ENCODE measurements around the gene TMEM69. TPM values are rescaled to one million over a fixed set of nuclear protein-coding genes. Genes with fewer than 3 reads are reported as not detected.

TMEM69 gene
- total and polyA plus RNA-seq, 10 of the 15 experiments (the other 5 are each of a cell fraction or from before 2014, with no cell fraction given) = 44.6 to 162 (median 88.8) TPM

DNA sequence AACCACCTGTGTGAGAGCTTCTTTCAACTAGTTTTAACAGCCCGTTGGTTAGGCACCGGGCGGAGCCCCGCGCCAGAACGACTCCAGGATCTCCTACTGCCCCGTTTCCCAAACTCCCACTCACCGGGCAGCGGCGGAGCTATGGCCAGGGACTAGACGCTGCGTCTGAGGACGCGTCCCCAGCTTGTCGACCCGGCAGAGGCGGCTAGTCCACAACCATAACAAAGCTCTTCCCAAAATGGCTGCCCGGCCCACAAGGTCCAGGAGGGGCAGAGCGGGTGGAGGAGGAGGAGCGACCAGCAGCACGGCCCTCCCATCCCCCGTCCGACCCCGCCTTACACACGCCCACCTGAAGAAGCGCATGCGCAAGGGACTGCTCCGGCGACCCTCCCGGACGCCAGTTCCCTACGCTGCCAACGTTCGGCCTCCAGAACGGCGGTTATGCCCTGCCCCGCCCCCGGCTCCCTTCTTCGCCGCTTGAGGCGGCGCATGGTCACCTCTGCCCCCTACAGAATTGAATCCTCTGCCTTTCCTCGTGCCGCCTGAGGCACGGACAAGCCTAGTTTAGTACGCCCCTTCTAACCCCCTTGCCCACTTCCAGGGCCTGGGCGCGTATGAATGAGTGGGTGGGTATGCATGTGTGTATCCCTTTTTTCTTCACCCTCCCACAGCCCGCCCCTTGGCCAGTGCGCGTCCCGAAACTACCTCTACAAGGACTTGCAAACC, 1.5 kb upstream of the TMEM69 start, which contains the start of gene GPBP1L1 (continued):
- TF ChIP-seq CEBPB (IDR thresholded peaks at IDR 0.05; ENCODE audit: borderline replicate concordance in 1 of 2, low read depth in 2 of 2, low read length in 2 of 2) = no peak
- no peak; the same call in 1 of the 2 replicates for TF ChIP-seq ZSCAN29 (IDR thresholded peaks at IDR 0.05)
- no peak for TF ChIP-seq MXI1 (IDR thresholded peaks at IDR 0.05; ENCODE audit: low read depth, low read length)
- TF ChIP-seq TAF1 (IDR thresholded peaks at IDR 0.05; ENCODE audit: borderline replicate concordance, low read depth, low read length) = peak; percentile 71; the same call in 1 of the 2 replicates

DNA sequence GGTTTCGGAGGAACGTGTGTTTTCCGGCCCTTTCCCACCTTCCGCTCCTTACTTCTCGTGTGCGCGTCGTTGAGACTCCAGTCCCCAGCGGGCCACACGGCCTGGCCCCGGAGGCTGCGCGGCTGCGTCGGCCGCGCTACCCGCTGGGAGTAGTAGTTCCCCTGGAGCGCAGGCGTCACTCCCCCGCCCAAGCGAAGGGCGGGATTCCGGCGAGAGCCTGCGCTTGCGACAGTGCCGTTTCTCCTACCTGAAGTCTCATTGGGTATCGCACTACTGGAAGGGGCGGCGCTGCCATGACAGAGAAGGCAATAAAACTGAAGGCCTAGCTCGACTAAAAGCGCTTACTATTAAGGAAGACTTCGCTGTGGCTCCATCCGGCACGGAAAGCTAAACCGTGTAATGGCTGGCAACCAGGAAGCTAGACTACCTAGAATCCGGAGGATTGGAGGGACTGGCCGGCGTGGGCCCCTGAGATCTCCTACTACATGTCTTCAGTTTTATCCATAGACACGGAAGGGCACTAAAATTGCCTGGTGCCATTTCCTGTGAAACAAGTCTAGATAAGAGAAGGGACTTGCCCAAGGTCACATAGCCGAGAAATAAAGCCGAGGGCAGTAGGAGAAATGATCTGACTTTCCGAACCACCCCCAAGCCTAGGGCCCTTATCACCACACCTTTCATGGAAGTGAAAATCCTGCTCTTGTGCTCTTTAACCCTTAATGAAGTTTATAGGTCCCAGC, 797 bp upstream of the TMEM69 start:
- RAD21 ChIA-PET (ENCODE audit: unreplicated experiment) = interaction anchor here (0.9 to 2.6 kb wide), 5 partner anchors 9 to 119 kb away, joined by 3 to 16 read pairs (median 4); partner anchors contain the start of gene NASP
- in situ Hi-C loops (cut with MboI) (no loop called here), intact Hi-C loops (cut with micrococcal nuclease; ENCODE audit: unreplicated experiment) (loop anchor here (1.0 to 10.0 kb wide), 9 partner anchors 63 to 658 kb away; partner anchors contain the start of genes CCDC163, IPP, MAST2 and MMACHC)
- Histone ChIP-seq H3K36me3 (ENCODE audit: control insufficient read depth in 2 of 2, insufficient read depth in 2 of 2, low read length in 1 of 2) (peaks cover 0 to 8% of the 10 kb centered on the region in 2 experiments; a peak in 1 of 4 replicates), H4K20me1 (ENCODE audit: control insufficient read depth, insufficient read depth) (no peaks in the 10 kb centered on the region), H3K27ac (ENCODE audit: control insufficient read depth, insufficient read depth) (peak overlapping the region; percentile 100), H3K9me3 (replicated peaks; ENCODE audit: control insufficient read depth, insufficient read depth, low read length) (no peaks in the 10 kb centered on the region), H2AFZ (ENCODE audit: control insufficient read depth, low read depth, low read length) (peak overlapping the region; percentile 73), H3K4me2 (ENCODE audit: control insufficient read depth, insufficient read depth) (peak overlapping the region; percentile 91), H3K9ac (ENCODE audit: control insufficient read depth, insufficient read depth, low read length) (peak overlapping the region; percentile 99), H3K27me3 (replicated peaks in 1 of 2; ENCODE audit: control insufficient read depth in 2 of 2, insufficient read depth in 2 of 2, low read length in 1 of 2) (no peaks in the 10 kb centered on the region), H3K4me3 (peak overlapping the region; percentile 98), H3K4me1 (ENCODE audit: control insufficient read depth, insufficient read depth, low read length) (peaks cover 3% of the 10 kb centered on the region; the same call in 1 of the 2 replicates), H3K79me2 (ENCODE audit: control insufficient read depth, insufficient read depth, low read length) (peaks cover 82% of the 10 kb centered on the region)
- peak; percentile 90 for ATAC-seq
- peak; percentile 94 for FAIRE-seq
- SMC1A ChIA-PET (ENCODE audit: uncharacterized antibody, unreplicated experiment) = interaction anchor here (1.6 to 1.8 kb wide), 2 partner anchors 63 to 156 kb away, joined by 5 to 8 read pairs; partner anchors contain the start of gene IPP
- CTCF ChIA-PET = interaction anchor here (1.2 to 1.6 kb wide), 2 partner anchors 12 to 156 kb away, joined by 3 to 5 read pairs; no protein-coding TSS in a partner anchor
- under 1% methylated on average over 44 of the region's 44 CpGs for WGBS (ENCODE audit: insufficient coverage, insufficient replicate concordance, low lambda C conversion rate, missing lambda C conversion rate)
- POLR2A ChIA-PET = interaction anchor here (0.6 to 2.4 kb wide), 6 partner anchors 9 to 123 kb away, joined by 3 to 18 read pairs (median 4); partner anchors contain the start of gene IPP
- TSS peak; percentile 84 for BruUV-seq (replicated peaks)
- DNase-seq (ENCODE audit: low read depth, low spot score) = peak; percentile 97
- TF ChIP-seq BHLHE40 (IDR thresholded peaks at IDR 0.05; ENCODE audit: borderline replicate concordance in 1 of 2, low read depth in 2 of 2, low read length in 1 of 2) = peak in 1 of 2 experiments; percentile 73; a peak in 1 of 4 replicates
- no peak for TF ChIP-seq SUZ12 (IDR thresholded peaks at IDR 0.05; ENCODE audit: unreplicated experiment)
- no peak for TF ChIP-seq CHD4 (IDR thresholded peaks at IDR 0.05)
- TF ChIP-seq RAD51 (IDR thresholded peaks at IDR 0.05) = no peak
- TF ChIP-seq SMC3 (IDR thresholded peaks at IDR 0.05; ENCODE audit: borderline replicate concordance, low read length) = no peak
- no peak for TF ChIP-seq NBN (IDR thresholded peaks at IDR 0.05)
- no peak for TF ChIP-seq RUNX3 (IDR thresholded peaks at IDR 0.05; ENCODE audit: low read length)
- no peak for TF ChIP-seq EP300 (IDR thresholded peaks at IDR 0.05; ENCODE audit: borderline replicate concordance in 1 of 2, control insufficient read depth in 1 of 2, low read depth in 2 of 2, low read length in 2 of 2)
- TF ChIP-seq SIN3A (IDR thresholded peaks at IDR 0.05; ENCODE audit: low read depth, low read length) = no peak; the same call in none of the 2 replicates
- peak; percentile 20; the same call in 1 of the 2 replicates for TF ChIP-seq TBL1XR1 (IDR thresholded peaks at IDR 0.05; ENCODE audit: low read depth, low read length)
- 0 out of 2 replicates have a peak, but pooled peaks have one; percentile 24 for TF ChIP-seq CHD1 (IDR thresholded peaks at IDR 0.05; ENCODE audit: low read depth, low read length)
- TF ChIP-seq EZH2 (IDR thresholded peaks at IDR 0.05; ENCODE audit: borderline replicate concordance, control insufficient read depth, low read depth, low read length) = no peak
- TF ChIP-seq ATF7 (IDR thresholded peaks at IDR 0.05; ENCODE audit: low read depth) = 0 out of 2 replicates have a peak, but pooled peaks have one; percentile 20
- no peak; the same call in 1 of the 2 replicates for TF ChIP-seq PAX5 (IDR thresholded peaks at IDR 0.05; ENCODE audit: borderline replicate concordance, low read depth, low read length)
- TF ChIP-seq, protein P1, sequence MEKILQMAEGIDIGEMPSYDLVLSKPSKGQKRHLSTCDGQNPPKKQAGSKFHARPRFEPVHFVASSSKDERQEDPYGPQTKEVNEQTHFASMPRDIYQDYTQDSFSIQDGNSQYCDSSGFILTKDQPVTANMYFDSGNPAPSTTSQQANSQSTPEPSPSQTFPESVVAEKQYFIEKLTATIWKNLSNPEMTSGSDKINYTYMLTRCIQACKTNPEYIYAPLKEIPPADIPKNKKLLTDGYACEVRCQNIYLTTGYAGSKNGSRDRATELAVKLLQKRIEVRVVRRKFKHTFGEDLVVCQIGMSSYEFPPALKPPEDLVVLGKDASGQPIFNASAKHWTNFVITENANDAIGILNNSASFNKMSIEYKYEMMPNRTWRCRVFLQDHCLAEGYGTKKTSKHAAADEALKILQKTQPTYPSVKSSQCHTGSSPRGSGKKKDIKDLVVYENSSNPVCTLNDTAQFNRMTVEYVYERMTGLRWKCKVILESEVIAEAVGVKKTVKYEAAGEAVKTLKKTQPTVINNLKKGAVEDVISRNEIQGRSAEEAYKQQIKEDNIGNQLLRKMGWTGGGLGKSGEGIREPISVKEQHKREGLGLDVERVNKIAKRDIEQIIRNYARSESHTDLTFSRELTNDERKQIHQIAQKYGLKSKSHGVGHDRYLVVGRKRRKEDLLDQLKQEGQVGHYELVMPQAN (conservative IDR thresholded peaks at IDR 0.05) = no peak
